Sciatic nerve (tissue), 2 donors: Measurements from ENCODE around the gene PHLDB1. TPM values are rescaled to one million over a fixed set of nuclear protein-coding genes. Genes with fewer than 3 reads are reported as not detected.
A peak's percentile ranks its signal among the peaks of the same experiment; 100 is the strongest.
"Not testable (repeated sequence)": the region's sequence is repeated elsewhere in the genome, so short reads cannot be mapped to it uniquely, and the experiment has no call there.

ENCODE experiments used
- ATAC-seq: fragments of 200-7000 bp; cut with Tn5 transposase; one replicate; pipeline ENCODE4 v1.9.1; 2020; ENCODE audit warnings: mild to moderate bottlenecking, moderate library complexity
- DNase-seq: peaks from one replicate; pipeline ENCODE4 v3.0.0-alpha.2; 2020; ENCODE audit warnings: low spot score
- intact Hi-C: fragments of 100-400 bp; cut with DNase I; formaldehyde crosslinking; loops from one replicate; pipeline ENCODE4 v1.14.2; 2022
- total RNA-seq: library from RNA; stranded (reverse); fragmentation: NEBNext Ultra II Directional; extraction: Animal tissue kit (Norgen Biotek cat#: 25700); gene quantifications from one replicate; pipeline ENCODE4 v1.2.1, GENCODE V29; 2021
- donor health status: DM: no; HTN: no; CAD: no.
- donor health status: DM: no; HTN: no; CAD: no.

The PHLDB1 gene
- total RNA-seq: 419 TPM

DNA sequence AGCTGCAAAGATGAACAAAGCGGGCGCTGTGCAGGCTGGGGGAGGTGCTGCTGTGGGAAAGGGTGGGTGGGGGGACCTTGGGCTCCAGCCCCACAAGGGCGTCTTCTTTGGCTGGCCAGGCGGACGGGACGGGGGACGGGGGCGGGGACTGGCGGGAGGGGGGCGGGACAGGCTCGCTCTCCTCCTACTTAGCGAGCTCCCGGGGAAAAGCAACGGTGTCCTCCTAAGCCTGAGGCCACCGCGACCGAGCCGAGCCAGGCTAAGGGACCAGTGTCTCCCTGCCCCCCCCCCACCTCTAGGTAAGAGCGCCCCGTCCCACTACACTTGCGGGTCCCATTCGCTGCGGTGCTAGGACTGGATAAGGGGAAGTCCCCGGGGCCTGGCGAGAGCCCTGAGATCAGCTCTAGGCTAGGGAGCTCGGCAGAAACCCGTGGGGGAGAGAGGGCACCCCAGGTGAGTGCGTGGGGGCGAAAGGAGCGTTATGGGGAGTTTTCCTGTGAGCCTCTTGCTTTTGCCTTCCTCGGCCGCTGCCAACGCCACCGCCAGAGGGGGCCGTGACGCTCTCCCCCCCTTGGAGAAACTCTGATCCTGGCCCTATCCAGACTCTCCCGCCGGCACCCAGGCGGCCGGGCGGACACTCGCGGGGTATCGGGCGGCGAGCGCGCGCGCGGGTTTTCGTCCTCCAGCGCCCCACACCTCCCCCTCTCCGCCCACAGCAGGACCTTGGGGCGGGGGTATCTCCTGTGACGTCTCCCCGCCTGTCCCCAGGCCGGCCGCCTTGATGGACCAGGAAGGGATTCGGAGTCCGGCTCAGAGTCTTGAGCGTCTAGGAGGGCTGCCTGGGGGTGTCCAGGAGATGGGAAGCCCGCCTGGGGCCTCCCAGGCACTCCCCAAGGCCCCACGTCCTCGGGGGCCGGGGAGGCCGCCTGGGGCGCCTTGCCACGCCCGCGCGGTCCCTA, at the start of gene PHLDB1:
Gene PHLDB1, plus strand, starts transcription at position 215 of the 959 bp plus-strand sequence. CDS start 6,222 bp downstream, outside the sequence.
- intact Hi-C loops: no loop called here
- ATAC-seq (peak; percentile 57), DNase-seq (peak; percentile 82)

DNA sequence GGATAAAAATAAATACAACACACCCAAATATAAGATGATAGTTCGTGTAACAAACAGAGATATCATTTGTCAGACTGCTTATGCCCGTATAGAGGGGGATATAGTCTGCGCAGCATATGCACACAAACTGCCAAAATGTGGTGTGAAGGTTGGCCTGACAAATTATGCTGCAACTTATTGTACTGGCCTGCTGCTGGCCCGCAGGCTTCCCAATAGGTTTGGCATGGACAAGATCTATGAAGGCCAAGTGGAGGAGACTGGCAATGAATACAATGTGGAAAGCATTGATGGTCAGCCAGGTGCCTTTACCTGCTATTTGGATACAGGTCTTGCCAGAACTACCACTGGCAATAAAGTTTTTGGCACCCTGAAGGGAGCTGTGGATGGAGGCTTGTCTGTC, 46.6 kb upstream of the PHLDB1 start:
- intact Hi-C loops: no loop called here
- ATAC-seq (no peak), DNase-seq (no peak)

DNA sequence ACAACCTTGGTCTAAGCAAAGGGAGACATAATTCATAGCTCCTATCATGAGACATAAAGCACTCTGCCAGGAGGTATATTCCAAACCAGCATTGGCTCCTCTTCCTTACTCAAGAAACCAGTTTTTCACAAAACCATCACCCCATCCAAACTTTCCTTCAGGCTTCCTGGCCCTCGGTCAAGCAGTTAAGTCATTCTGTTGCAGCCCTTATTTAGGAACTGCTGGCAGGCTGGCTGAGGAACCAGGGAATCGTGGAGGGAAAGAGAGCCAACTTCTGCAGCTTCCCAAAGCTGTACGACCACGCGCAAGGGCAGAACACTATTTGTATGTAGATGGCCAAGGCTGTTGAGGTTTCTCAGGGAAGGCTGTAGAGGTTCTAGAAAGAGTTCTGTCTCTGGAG, 42.4 kb upstream of the PHLDB1 start:
- DNase-seq (no peak), ATAC-seq (peak; percentile 42)
- intact Hi-C loops: no loop called here

DNA sequence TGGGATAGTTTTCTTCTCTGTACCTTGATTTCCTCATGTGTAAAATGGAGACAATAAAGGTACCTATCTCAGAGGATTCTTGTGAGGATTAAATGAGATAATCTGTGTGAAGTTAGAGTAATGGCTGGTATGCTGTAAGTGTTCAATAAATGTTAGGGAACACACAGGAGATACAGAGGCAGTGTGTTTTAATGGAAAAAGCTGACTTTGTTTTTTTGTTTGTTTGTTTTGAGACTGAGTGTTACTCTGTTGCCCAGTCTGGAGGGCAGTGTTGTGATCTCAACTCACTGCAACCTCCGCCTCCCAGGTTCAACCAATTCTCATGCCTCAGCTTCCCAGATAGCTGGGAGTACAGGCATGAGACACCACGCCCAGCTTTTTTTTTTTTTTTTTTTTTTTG, 37.7 kb upstream of the PHLDB1 start:
- ATAC-seq (no peak), DNase-seq (no peak)
- intact Hi-C loops: no loop called here

DNA sequence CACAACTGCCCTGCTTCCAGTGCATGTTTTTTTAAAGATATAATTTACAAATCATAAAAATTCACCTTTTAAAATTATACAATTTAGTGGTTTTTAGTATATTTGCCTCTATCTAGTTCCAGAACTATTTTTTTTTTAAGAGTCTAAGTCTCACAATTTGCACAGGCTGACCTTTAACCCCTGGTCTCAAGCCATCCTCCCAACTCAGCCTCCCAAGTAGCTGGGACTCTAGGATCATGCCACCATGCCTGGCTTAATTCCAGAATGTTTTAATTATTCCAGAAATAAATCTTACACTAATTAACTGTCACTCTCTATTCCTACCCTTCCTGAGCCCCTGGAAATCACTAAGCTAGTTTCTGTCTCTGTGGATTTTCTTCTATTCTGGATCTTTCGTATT, 36.6 kb upstream of the PHLDB1 start:
- ATAC-seq (no peak), DNase-seq (no peak)
- intact Hi-C loops: no loop called here

DNA sequence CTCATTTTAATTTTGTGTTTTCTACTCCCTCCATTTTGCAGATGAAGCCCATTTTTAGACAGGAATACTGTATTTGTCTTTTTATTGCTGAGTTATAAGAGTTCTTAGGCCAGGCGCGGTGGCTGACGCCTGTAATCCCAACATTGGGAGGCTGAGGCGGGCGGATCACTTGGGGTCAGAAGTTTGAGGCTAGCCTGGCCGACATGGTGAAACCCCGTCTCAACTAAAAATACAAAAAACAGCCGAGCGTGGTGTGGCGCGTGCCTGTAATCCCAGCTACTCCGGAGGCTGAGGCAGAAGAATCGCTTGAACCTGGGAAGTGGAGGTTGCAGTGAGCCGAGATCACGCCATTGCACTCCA, 35.7 kb upstream of the PHLDB1 start:
- DNase-seq, intact Hi-C loops: not testable (repeated sequence)
- peak; percentile 19 for ATAC-seq

DNA sequence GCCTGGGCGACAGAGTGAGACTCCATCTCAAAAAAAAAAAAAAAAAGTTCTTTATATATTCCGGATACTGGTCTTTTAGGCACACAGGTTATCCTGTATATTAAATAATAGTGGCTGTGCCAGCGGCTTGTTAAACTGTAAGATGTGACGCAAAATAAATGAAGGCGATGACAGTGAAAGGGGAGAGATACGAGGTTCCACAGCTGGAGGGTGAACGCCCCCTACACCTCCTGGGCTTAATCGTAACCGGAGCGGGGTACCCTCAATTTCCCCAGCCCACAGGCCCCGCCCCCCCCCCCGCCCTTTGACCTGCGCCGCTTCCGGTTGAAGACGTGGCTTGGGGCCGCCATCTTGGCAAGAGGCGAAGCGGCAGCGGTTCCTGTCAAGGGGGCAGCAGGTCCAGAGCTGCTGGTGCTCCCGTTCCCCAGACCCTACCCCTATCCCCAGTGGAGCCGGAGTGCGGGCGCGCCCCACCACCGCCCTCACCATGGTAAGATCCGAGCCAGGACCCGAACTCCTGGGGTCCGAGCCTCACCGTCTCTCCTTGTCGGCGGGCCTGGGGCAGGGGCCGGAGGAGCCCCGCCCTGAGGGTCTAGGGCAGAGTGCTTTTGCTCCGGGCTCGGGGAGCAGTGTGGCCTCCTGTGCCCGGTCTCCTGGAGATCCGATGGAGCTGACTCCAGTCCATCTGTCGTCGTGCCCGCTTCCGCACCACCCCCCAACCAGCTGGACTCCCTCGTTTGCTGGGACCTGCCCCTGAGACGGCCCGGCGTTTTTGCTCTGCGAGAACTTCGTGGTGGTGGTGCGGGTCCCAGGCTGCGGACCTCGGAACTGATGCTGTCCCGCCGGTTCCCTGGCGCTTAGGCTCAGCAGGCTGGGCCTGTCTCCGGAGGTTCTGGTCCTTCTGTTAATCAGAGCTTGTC, 35.1 kb upstream of the PHLDB1 start, which contains the start of gene ARCN1:
Gene ARCN1, plus strand, starts transcription at position 349 of the 920 bp plus-strand sequence. Its CDS starts 139 bp downstream, at position 488.
- intact Hi-C loops: no loop called here
- ATAC-seq (peak; percentile 93), DNase-seq (peak; percentile 88)

DNA sequence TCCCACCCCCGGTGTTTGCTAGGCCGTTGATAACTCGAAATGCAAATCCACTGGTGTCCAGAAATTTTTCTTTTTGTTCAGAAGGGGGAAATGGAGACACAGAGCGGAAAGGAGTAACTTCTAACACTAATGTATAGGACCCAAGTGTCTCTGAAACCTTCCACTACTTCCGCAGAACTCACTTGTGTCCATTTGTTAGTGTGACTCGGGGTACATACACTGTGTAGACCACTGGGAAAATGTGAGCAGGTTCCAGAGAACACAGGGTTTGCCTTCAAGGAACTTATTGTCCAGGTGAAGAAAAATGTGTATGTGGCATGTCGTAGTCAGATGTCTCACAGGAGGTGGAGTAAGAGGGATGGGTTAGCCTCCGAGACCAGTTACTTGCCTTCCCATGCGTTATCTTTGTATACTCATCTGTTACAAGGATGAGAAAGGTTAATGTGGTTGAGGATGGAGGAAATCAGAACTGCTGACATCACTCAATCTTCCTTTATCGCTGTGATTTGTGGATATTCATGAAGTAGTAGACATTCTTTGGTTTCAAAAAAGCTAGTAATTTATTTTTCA, 34.3 kb upstream of the PHLDB1 start:
- DNase-seq: no peak
- intact Hi-C loops: no loop called here
- ATAC-seq: peak; percentile 20

DNA sequence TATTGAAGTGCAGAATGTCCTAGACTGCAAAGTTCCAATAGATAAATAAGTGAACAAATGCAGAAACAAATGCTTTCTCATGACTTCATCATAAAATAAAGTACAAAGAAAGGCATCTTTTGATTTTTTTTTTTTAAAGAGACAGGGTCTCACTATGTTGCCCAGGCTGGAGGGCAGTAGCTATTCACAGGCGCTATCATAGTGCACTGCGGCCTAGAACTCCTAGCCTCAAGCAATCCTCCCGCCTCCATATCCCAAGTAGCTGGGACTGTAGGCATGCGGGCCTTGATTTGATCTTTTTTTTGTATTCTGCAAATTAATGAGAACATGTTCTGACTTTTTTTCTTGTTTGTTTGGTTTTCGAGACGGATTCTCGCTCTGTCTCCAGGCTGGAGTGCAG, 32.8 kb upstream of the PHLDB1 start:
- ATAC-seq: no peak
- intact Hi-C loops: no loop called here
- no peak for DNase-seq

DNA sequence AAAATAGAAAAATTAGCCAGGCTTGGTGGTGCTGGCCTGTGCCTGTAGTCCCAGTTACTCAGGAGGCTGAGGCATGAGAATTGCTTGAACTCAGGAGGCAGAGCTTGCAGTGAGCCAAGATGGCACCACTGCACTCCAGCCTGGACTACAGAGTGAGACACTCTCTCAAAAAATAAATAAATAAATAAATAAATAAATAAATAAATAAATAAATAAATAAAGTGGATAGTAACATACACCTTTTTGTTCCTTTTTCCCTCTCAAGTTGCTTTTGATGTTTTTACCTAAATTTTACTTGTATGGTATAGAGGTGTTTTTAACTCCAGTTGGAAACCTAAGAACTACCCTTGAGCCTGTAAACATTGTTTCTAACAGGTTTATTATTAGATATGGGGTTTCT, 29.4 kb upstream of the PHLDB1 start:
- intact Hi-C loops, ATAC-seq, DNase-seq: not testable (repeated sequence)

DNA sequence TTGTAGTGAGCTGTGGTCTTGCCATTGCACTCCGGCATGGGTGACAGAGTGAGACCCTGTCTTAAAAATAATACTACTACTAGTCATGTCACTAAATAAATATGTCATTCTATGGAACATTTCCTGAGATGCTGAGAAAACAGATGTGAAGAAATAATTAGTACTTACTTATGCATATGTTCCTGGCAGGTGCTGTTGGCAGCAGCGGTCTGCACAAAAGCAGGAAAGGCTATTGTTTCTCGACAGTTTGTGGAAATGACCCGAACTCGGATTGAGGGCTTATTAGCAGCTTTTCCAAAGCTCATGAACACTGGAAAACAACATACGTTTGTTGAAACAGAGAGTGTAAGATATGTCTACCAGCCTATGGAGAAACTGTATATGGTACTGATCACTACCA, 26.4 kb upstream of the PHLDB1 start:
- ATAC-seq (no peak), DNase-seq (no peak)
- intact Hi-C loops: no loop called here

DNA sequence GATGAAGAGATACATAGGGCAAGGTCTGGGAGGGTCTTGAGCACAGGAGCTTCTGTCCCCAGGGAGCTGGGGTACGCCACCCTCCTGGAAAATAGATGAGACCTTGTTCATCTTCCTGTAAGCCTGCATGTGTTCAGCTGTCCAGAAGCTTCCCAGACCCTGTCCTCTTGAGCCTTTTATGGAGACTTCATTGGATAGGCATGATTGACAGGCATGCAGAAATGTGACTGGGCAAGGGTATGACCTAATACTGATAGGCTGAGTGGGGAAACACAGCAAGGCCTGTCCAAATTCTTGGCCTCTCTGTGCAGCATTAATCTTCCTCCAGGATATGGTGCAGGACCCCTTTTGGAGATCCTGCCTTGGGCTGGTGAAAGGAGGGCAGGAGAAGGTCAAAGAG, 19.5 kb upstream of the PHLDB1 start:
- intact Hi-C loops: no loop called here
- no peak for DNase-seq
- no peak for ATAC-seq

DNA sequence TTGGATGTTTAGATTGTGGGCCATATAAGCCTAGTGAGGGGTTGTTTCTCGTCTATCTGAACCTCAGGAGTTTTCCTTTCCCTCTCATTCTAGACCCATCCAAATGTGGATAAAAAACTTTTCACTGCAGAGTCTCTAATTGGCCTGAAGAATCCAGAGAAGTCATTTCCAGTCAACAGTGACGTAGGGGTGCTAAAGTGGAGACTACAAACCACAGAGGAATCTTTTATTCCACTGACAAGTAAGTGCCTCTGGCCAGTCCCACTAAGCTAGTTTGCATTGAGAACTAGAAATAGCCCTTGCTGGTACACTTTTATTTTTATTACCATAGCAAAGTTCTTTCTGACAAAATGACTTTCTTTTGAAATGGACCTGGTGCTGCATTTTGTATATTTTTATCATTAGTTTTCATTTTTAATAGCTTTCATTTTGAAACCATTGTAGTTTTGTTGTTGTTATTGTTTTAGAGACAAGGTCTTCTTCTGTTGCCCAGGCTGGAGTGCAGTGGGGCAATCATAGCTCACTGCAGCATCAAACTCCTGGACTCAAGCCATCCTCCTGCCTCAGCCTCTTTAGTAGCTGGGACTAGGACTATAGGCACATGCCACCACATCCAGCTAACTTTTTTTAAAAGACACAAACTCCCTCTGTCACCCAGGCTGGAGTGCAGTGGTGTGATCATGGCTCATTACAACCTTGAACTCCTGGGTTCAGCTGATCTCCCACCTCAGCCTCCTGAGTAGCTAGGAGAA, 14.6 kb upstream of the PHLDB1 start:
- intact Hi-C loops: no loop called here

DNA sequence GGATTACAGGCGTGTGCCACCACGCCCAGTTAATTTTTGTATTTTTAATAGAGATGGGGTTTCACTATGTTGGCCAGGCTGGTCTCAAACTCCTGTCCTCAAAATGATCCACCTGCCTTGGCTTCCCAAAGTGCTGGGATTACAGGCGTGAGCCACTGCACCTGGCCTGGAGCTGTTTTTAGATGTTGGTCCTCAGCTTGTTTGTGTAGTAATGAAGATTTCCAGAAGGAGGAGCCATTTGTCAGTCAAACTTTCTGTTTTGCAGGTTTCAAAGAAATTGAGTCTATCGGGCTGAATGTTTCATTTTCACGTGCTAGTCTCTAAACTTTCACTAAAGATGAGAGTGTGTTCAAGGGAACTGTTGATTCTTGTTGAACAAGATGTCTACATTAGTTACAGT, 12.4 kb upstream of the PHLDB1 start:
- intact Hi-C loops: loop anchor here (5.0 kb wide), 1 partner anchor 62 kb away; no protein-coding TSS in a partner anchor
- ATAC-seq: peak; percentile 38
- DNase-seq: peak; percentile 45

More for the DNA sequence above, 14.6 kb upstream of the PHLDB1 start:
- DNase-seq (peak; percentile 48), ATAC-seq (peak; percentile 82)

DNA sequence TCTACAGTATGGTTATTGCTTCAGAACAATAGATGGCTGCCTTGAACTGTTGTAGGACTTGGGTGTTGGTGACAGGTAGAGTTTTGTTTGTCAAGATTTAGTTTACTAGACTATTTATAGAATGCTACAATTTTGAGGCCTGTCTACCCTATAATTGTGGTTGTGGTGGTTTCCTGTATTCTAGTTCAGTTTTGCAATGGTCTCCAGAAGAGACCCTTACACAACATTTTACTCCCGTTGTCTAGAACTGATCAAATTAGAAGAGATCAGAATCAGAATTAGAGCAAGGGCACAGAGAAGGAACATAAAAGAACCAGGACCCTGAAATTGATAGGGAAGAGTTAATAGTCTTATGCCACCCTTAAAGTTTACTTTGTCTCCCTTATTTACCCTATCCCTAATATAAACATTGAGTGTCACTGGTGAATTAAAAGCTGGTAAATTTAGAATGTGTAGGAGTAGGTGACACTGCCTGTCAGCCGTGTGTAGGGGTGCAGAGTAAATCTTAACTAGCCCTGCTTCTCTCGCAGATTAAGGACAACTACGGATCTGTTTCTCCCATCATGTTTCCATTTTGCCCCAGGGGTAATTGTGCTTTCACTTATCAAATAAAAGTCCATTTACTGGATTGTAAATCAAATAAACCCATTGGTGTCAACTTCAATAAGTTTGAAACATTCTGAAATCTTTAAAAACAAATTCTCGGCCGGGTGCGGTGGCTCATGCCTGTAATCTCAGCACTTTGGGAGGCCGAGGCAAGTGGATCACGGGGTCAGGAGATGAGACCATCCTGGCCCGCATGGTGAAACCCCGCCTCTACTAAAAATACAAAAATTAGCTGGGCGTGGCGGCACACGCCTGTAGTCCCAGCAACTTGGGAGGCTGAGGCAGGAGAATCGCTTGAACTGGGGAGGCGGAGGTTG, 10.9 kb upstream of the PHLDB1 start:
- DNase-seq: peak; percentile 49
- ATAC-seq: no peak
- intact Hi-C loops: loop anchor here (5.0 kb wide), 1 partner anchor 61 kb away; no protein-coding TSS in a partner anchor

DNA sequence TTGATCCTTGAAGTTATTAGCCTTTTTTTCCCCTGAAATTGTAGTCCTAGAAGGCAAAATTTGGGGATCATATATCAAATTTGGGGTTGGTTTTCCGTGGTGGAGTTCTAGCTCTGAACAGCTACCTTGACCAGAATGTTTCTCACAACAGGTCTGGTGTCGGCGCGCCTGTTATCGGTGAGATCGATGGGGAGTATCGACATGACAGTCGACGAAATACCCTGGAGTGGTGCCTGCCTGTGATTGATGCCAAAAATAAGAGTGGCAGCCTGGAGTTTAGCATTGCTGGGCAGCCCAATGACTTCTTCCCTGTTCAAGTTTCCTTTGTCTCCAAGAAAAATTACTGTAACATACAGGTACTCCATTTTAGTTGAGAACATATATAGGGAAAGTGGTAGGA, 9.9 kb upstream of the PHLDB1 start:
- ATAC-seq: no peak
- intact Hi-C loops: loop anchor here (5.0 kb wide), 1 partner anchor 60 kb away; no protein-coding TSS in a partner anchor
- DNase-seq: peak; percentile 57

DNA sequence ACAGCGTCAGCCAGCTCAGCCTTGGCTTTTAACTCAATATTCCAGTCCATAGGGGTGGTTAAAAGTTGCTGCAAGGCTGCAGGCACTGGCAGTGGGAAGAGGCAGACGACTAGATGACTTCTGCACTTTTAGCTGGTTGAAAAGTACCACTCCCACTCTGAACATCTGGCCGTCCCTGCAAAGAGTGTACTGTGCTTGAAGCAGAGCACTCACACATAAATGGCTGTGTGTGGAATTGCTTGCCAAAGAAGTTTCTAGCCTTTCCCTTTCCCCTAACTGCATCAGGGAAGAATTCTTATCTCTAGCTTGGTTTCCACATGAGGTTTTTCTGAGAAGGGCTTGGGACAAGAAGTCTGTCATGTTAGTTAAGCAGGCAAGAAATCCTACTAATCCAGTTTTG, 5.1 kb upstream of the PHLDB1 start:
- ATAC-seq: no peak
- intact Hi-C loops: no loop called here

More for the DNA sequence above, 5.1 kb upstream of the PHLDB1 start:
- peak; percentile 30 for DNase-seq
